ENCODE results near the gene KCNH2. TPM values are rescaled to one million over a fixed set of nuclear protein-coding genes. Genes with fewer than 3 reads are reported as not detected.

The KCNH2 gene
- total and polyA plus RNA-seq, 10 of the 15 experiments (the other 5 are each of a cell fraction or from before 2014, with no cell fraction given) = 0.04 to 0.24 (median 0.17) TPM; not detected in 6

DNA sequence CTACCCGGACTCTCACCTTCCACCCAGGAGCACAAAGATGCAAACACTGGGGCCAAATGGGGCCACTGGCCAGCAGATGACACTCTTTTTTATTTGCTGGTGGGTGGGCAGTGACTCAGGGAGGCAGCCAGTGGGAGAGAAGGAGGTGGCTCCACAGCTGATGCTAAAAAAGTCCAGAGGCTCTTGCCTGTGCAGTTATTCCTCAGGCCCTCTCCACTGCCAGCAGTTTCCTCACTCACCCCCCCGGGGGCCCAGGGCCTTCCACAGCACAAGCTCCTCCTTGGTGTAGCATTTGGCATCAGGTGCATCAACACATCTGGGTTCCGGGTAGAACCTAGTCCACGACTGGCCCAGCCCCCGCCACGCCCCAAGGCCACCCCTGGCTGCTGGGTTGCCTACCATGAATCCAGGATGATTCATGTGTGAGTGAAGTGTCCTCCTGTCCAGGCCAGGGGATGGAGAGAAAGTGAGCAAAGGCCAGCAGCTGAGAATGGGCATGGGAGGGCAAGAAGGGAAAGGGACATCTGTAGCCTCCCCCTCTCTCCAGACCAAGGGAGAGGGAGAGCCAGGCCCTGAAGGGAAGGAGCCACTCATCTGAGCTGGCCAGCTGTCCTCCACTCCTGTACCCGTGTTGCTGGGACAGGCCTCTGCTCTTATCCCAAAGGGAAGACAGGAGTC, 1.7 kb upstream of the KCNH2 start:
- intact Hi-C loops (cut with micrococcal nuclease; ENCODE audit: unreplicated experiment) = loop anchor here (5.0 kb wide), 1 partner anchor 533 kb away; no protein-coding TSS in a partner anchor

GRCh38 chr7:150977382-150978125, 567 bp downstream of the KCNH2 start:
- DNase-seq (ENCODE audit: low read depth, low spot score) = no peak
- intact Hi-C loops (cut with micrococcal nuclease; ENCODE audit: unreplicated experiment) = no loop called here
- FAIRE-seq = no peak
- Histone ChIP-seq H3K79me2 (ENCODE audit: control insufficient read depth, insufficient read depth, low read length) (no peaks in the 10 kb centered on the region), H3K9me3 (replicated peaks; ENCODE audit: control insufficient read depth, insufficient read depth, low read length) (no peaks in the 10 kb centered on the region), H3K36me3 (ENCODE audit: control insufficient read depth in 2 of 2, insufficient read depth in 2 of 2, low read length in 1 of 2) (no peaks in the 10 kb centered on the region), H3K27ac (ENCODE audit: control insufficient read depth, insufficient read depth) (no peak overlapping the region), H3K27me3 (replicated peaks in 1 of 2; ENCODE audit: control insufficient read depth in 2 of 2, insufficient read depth in 2 of 2, low read length in 1 of 2) (peaks cover 7 to 9% of the 10 kb centered on the region in 2 experiments), H3K4me3 (no peak overlapping the region), H3K4me1 (ENCODE audit: control insufficient read depth, insufficient read depth, low read length) (peaks cover 3% of the 10 kb centered on the region), H4K20me1 (ENCODE audit: control insufficient read depth, insufficient read depth) (no peaks in the 10 kb centered on the region), H3K4me2 (ENCODE audit: control insufficient read depth, insufficient read depth) (no peak overlapping the region), H3K9ac (ENCODE audit: control insufficient read depth, insufficient read depth, low read length) (no peak overlapping the region), H2AFZ (ENCODE audit: control insufficient read depth, low read depth, low read length) (no peak overlapping the region)
- RAD21 ChIA-PET (ENCODE audit: unreplicated experiment) = no interaction called here
- 29% methylated on average over 12 of the region's 62 CpGs for WGBS (ENCODE audit: insufficient coverage, insufficient replicate concordance, low lambda C conversion rate, missing lambda C conversion rate)
- CTCF ChIA-PET = no interaction called here
- POLR2A ChIA-PET = no interaction called here
- SMC1A ChIA-PET (ENCODE audit: uncharacterized antibody, unreplicated experiment) = no interaction called here
- in situ Hi-C loops (cut with MboI) = no loop called here
- no TSS peak for BruUV-seq (replicated peaks)
- ATAC-seq = no peak
- TF ChIP-seq ATF3 (IDR thresholded peaks at IDR 0.05; ENCODE audit: borderline replicate concordance, extremely low read depth, low read depth, low read length) = no peak
- TF ChIP-seq SUZ12 (IDR thresholded peaks at IDR 0.05; ENCODE audit: unreplicated experiment) = no peak
- no peak for TF ChIP-seq HCFC1 (IDR thresholded peaks at IDR 0.05; ENCODE audit: low read length)
- TF ChIP-seq, protein P1, sequence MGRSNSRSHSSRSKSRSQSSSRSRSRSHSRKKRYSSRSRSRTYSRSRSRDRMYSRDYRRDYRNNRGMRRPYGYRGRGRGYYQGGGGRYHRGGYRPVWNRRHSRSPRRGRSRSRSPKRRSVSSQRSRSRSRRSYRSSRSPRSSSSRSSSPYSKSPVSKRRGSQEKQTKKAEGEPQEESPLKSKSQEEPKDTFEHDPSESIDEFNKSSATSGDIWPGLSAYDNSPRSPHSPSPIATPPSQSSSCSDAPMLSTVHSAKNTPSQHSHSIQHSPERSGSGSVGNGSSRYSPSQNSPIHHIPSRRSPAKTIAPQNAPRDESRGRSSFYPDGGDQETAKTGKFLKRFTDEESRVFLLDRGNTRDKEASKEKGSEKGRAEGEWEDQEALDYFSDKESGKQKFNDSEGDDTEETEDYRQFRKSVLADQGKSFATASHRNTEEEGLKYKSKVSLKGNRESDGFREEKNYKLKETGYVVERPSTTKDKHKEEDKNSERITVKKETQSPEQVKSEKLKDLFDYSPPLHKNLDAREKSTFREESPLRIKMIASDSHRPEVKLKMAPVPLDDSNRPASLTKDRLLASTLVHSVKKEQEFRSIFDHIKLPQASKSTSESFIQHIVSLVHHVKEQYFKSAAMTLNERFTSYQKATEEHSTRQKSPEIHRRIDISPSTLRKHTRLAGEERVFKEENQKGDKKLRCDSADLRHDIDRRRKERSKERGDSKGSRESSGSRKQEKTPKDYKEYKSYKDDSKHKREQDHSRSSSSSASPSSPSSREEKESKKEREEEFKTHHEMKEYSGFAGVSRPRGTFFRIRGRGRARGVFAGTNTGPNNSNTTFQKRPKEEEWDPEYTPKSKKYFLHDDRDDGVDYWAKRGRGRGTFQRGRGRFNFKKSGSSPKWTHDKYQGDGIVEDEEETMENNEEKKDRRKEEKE (IDR thresholded peaks at IDR 0.05) = no peak
- TF ChIP-seq, protein P2, sequence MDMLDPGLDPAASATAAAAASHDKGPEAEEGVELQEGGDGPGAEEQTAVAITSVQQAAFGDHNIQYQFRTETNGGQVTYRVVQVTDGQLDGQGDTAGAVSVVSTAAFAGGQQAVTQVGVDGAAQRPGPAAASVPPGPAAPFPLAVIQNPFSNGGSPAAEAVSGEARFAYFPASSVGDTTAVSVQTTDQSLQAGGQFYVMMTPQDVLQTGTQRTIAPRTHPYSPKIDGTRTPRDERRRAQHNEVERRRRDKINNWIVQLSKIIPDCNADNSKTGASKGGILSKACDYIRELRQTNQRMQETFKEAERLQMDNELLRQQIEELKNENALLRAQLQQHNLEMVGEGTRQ (IDR thresholded peaks at IDR 0.05; ENCODE audit: borderline replicate concordance, low read depth, low read length) = no peak
- TF ChIP-seq SPI1 (IDR thresholded peaks at IDR 0.05; ENCODE audit: borderline replicate concordance, insufficient read depth, low read depth, low read length) = no peak
- TF ChIP-seq GABPA (IDR thresholded peaks at IDR 0.05; ENCODE audit: low read depth) = no peak
- TF ChIP-seq SP1 (IDR thresholded peaks at IDR 0.05; ENCODE audit: low read depth, low read length) = no peak
- no peak for TF ChIP-seq ZBED1 (IDR thresholded peaks at IDR 0.05; ENCODE audit: borderline replicate concordance)
- no peak for TF ChIP-seq KDM1A (IDR thresholded peaks at IDR 0.05; ENCODE audit: borderline replicate concordance)

More for the DNA sequence above, 1.7 kb upstream of the KCNH2 start:
- H3K4me2 ChIP-seq (ENCODE audit: control insufficient read depth, insufficient read depth) = no peak overlapping the region
- H3K79me2 ChIP-seq (ENCODE audit: control insufficient read depth, insufficient read depth, low read length) = no peaks in the 10 kb centered on the region
- H2AFZ ChIP-seq (ENCODE audit: control insufficient read depth, low read depth, low read length) = no peak overlapping the region
- no peaks in the 10 kb centered on the region for H4K20me1 ChIP-seq (ENCODE audit: control insufficient read depth, insufficient read depth)
- H3K27ac ChIP-seq (ENCODE audit: control insufficient read depth, insufficient read depth) = no peak overlapping the region
- WGBS (ENCODE audit: insufficient coverage, insufficient replicate concordance, low lambda C conversion rate, missing lambda C conversion rate) = 53% methylated on average over 7 of the region's 7 CpGs
- POLR2A ChIA-PET = no interaction called here
- CTCF ChIA-PET = interaction anchor here (0.6 to 2.4 kb wide), 4 partner anchors 14 to 83 kb away, joined by 3 to 7 read pairs (median 3); no protein-coding TSS in a partner anchor
- no peak for ATAC-seq
- no peaks in the 10 kb centered on the region for H3K36me3 ChIP-seq (ENCODE audit: control insufficient read depth in 2 of 2, insufficient read depth in 2 of 2, low read length in 1 of 2)
- peaks cover 7 to 9% of the 10 kb centered on the region in 2 experiments for H3K27me3 ChIP-seq (replicated peaks in 1 of 2; ENCODE audit: control insufficient read depth in 2 of 2, insufficient read depth in 2 of 2, low read length in 1 of 2)
- H3K4me1 ChIP-seq (ENCODE audit: control insufficient read depth, insufficient read depth, low read length) = no peaks in the 10 kb centered on the region
- SMC1A ChIA-PET (ENCODE audit: uncharacterized antibody, unreplicated experiment) = no interaction called here
- no TSS peak for BruUV-seq (replicated peaks)
- H3K4me3 ChIP-seq = no peak overlapping the region
- no peak overlapping the region for H3K9ac ChIP-seq (ENCODE audit: control insufficient read depth, insufficient read depth, low read length)
- no peak for TF ChIP-seq YBX1 (IDR thresholded peaks at IDR 0.05)
- no peak for TF ChIP-seq KDM1A (IDR thresholded peaks at IDR 0.05; ENCODE audit: borderline replicate concordance)
- TF ChIP-seq CHD4 (IDR thresholded peaks at IDR 0.05) = no peak
- TF ChIP-seq FOXK2 (IDR thresholded peaks at IDR 0.05) = no peak
- no peak for TF ChIP-seq ZNF622 (IDR thresholded peaks at IDR 0.05)
- no peak for TF ChIP-seq JUNB (IDR thresholded peaks at IDR 0.05)
- FAIRE-seq = no peak
- in situ Hi-C loops (cut with MboI) = no loop called here
- RAD21 ChIA-PET (ENCODE audit: unreplicated experiment) = interaction anchor here (1.0 kb wide), 1 partner anchor 148 kb away, joined by 3 read pairs; no protein-coding TSS in a partner anchor
- no peaks in the 10 kb centered on the region for H3K9me3 ChIP-seq (replicated peaks; ENCODE audit: control insufficient read depth, insufficient read depth, low read length)
- DNase-seq (ENCODE audit: low read depth, low spot score) = no peak
